DMS53 treated with DMSO at 0.1 percent for 48 hours (cell line): Measurements from ENCODE around the gene TUBGCP4.

Experiments
- DNase-seq: peaks from one replicate; lab custom pipeline; 2025; ENCODE audit not compliant: unreplicated experiment; lab: John Stamatoyannopoulos, UW

Gene TUBGCP4

GRCh38 chr15:43402255-43402654, 31.4 kb downstream of the TUBGCP4 start:
- DNase-seq: no peak

DNA sequence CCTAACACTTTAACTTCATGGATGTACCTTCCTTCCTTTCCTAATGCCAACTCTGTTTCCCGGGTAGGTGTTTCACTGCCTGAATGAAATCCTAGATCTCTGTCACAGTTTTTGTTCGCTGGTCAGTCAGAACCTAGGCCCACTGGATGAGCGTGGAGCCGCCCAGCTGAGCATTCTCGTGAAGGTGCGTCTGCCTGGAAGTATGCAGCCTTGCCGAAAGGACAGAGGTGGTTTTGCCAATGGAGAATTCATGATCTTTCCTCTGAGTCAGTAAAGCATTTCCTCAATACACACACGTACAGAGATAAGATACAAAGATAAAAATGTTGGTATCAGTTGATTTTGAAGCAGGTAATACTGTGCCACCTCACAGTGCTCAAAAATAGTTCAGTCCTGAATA, 32.7 kb downstream of the TUBGCP4 start:
- no peak for DNase-seq

GRCh38 chr15:43404130-43404529, 33.2 kb downstream of the TUBGCP4 start:
- no peak for DNase-seq

DNA sequence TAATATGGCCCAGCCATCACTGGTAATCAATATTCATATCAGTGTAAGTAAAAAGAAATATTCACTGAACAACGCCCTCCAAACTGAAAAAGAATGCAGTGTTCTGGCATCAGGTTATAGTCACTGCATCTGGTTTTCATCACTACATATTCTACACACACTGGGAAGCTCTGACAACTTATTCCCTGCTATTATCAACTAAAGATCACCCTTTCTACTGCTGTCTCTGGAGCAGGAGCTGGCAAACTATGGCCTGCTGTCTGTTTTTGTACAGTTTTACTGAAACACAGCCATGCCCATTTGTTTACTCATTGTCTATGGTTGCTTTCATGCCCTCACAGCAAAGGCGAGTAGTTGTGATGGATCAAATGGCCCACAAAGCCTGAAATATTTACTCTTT, 35.3 kb downstream of the TUBGCP4 start:
- no peak for DNase-seq

DNA sequence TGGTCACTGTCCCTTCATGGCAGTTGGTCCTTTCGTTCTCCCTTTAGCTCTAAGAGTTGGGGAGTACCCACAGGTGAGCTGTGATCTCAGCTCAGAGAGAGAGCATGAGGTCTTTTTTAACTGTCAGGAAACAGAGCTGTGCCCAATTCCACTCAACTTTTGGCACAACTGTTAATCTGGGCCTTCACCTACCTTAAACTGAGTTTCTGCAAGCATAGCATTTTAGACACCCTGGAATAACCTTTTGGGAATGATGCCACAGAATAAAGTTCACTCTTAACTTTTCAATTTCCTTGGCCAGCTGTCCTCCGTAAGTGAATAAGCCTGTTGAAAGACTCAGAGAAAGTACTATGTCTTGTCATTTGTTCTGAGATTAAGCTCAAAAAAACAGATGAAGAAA, 35.9 kb downstream of the TUBGCP4 start:
- no peak for DNase-seq

- no peak for DNase-seq
Measured at GRCh38 chr15:43408789-43409188, 37.9 kb downstream of the TUBGCP4 start.

DNA sequence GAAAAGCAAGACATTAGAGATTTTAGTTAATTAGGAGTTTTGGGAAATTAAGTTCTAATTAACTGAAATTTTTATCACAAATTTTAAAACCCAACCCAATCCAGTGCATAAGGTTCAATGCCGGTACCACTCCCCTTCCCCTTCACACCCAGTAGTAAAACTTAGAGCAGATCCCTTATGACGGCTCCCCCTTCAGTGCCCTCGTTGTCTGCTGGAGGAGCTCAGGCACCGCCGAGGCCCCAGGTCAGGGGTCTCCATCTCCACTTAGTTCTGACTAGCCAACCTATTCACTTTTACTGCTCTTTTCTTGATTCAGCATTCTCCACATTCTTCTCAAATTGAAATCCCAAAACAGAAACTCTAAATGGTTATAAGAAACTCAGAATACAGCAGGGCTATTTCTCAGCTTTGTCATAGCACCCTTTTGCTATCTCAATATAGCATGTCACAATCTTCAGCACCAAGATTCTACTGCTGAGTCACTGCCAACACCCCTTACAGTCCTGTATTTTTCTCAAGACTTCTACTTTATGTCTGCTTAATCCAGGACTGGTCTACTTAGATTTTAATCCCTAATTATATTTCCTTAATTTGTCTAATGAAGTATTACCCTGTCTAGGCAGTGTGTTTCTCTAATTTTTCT, 39.8 kb downstream of the TUBGCP4 start:
- no peak for DNase-seq

- no peak for DNase-seq
Measured at GRCh38 chr15:43412096-43412495, 41.2 kb downstream of the TUBGCP4 start.

DNA sequence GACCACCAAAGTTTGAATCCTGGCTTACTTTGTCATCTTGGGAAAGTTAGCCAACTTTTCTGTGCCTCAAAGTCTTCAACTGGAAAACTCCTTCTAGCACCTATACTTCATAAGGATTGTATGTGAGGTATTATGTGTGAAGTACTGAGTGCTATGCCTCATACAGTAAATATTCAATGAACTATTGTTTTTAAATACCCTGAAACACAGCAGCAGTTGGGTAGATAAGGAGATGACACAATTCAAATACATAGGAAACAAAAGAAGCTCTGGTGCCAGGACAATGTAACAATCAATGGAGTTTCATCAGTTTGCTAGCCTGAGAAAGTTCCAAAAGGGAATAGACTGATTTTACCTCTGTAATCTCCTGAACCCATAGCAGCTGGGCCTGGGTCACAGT, 43.3 kb downstream of the TUBGCP4 start:
- DNase-seq: no peak

- no peak for DNase-seq
Measured at GRCh38 chr15:43420435-43420834, 49.5 kb downstream of the TUBGCP4 start.

GRCh38 chr15:43420876-43421275, 50.0 kb downstream of the TUBGCP4 start:
- DNase-seq: no peak

DNA sequence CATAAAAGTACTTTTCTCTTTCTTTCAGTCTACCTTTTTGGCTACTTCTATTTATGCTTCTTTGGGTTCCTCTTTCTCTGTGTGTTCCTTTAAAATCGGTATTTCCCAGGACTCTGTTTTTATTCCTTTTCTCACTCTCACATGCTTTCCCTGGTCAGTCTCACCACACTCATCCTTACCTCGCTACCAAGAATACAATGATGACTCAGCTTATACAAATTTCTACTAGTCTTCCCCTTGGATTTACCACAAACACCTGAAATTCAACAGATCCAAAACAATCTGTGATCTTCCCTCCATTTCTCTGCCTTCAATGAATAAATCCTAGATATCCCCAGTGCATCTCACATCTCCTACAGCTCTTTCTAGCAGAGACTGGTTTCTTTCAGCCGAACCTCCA, 52.9 kb downstream of the TUBGCP4 start:
- DNase-seq: no peak

GRCh38 chr15:43429687-43430086, 58.8 kb downstream of the TUBGCP4 start:
- no peak for DNase-seq

- no peak for DNase-seq
Measured at GRCh38 chr15:43433165-43433564, 62.3 kb downstream of the TUBGCP4 start.

DNA sequence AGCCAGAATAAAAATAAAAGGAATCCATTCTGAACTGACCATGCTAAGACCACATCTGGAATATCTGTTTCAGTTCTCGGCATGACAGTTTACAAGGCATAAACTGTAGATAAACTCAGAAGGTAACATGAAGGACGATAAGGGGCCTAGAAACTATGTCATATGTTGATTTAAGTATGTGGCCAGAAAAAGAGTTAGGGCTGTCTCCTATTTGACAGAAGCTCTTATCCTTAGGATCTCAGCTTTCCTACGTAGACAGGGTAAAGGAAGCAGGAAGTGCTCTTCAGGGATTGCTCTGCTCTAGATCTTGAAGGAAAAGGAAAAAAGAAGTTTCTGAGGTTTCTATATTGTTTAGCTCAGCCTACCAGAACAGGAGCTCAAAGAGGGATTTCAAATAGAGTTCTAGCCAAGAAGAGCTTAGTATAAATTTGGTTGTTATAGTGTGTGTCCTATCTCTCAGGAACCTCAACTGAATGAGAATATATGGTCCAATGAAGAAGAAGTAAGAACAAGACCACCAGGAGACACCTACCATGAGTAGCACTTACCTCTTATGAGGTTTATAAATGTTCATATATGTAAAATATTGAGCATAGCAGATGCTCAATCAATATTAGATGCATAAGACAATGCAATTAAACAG, 62.9 kb downstream of the TUBGCP4 start:
- DNase-seq: no peak

DNA sequence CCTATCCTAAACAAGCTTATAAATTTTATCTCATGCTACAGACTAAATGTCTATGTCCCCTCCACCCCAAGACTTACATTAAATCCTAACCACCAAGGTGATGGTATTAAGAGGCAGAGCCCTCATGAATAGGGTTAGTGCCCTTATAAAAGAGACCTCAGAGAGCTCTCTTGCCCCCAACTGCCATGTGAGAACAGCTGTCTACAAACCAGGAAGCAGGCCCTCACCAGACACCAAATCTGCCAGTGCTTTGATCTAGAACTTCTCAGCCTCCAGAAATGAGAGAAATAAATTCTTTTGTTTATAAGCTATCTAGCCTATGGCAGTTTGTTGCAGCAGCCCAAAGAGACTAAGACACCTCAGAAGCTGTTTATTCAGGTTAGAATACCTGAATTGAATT, 63.5 kb downstream of the TUBGCP4 start:
- DNase-seq: no peak

- DNase-seq: no peak
Measured at GRCh38 chr15:43436395-43436794, 65.5 kb downstream of the TUBGCP4 start.

GRCh38 chr15:43439268-43439667, 68.4 kb downstream of the TUBGCP4 start:
- no peak for DNase-seq

DNA sequence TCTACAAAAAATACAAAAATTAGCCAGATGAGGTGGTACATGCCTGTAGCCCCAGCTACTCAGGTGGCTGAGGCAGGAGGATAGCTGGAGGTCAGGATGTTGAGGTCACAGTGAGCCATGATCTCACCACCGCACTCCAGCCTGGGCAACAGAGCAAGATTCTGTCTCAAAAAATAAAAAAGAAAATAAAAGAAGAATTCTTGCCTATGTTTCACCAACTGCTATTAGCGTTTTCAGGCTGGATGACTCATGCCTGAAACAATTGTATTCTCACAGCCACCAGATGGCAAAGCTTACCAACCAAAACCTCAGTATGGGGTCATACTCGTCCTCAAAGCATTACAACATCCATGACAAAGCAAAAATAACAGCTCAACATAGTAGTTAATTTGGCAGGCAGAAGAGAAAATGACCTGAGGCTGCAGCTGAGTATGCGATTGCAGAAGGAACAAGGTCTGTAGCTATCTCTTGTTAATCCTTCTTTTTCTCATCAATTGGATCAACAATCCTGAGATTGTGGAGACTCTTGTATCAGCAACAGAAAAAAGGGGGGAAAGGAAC, 69.9 kb downstream of the TUBGCP4 start:
- DNase-seq: peak; percentile 57

- no peak for DNase-seq
Measured at GRCh38 chr15:43441316-43441715, 70.4 kb downstream of the TUBGCP4 start.

DNA sequence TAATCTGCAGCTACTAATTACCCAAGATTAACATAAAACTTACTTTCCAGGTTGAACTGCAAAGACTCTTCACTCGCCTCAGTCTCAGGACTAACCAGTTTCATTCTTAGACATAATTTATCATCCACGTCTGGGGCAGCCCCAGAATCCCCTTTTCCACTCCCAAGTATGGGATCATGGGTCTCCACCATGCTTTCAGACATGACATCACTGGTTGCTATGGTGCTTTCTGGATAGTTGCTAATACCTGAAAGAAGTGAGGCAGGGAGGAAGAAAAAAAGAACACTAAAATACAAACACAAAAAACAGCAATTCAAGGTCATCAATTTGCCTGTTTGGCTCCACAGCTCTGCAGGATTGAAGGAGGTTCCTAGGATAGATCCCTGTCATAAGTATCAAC, 75.4 kb downstream of the TUBGCP4 start:
- no peak for DNase-seq

GRCh38 chr15:43449981-43450380, 79.1 kb downstream of the TUBGCP4 start:
- no peak for DNase-seq
